Right lobe of liver (tissue), 6 donors: ENCODE data around the gene EFR3B. TPM values are rescaled to one million over a fixed set of nuclear protein-coding genes. Genes with fewer than 3 reads are reported as not detected.
A peak's percentile ranks its signal among the peaks of the same experiment; 100 is the strongest.
"Not testable (repeated sequence)": the region's sequence is repeated elsewhere in the genome, so short reads cannot be mapped to it uniquely, and the experiment has no call there.

Source experiments
- ATAC-seq, 4 donors: fragments of 200-7000 bp; cut with Tn5 transposase; one replicate each; pipeline ENCODE4 v1.9.1; 2020; ENCODE audit warnings: mild to moderate bottlenecking in 4 of 4, moderate library complexity in 4 of 4
- DNase-seq, 3 donors: peaks; one replicate each; pipeline ENCODE4 v3.0.0-alpha.2; 2020
- H3K27ac ChIP-seq, 3 donors: fragments of 200-600 bp; one replicate each; pipeline ENCODE4 v1.8.0; 2022
- H3K27me3 ChIP-seq, 2 donors: fragments of 200-600 bp; one replicate each; pipeline ENCODE4 v1.8.0; 2022
- H3K36me3 ChIP-seq, 4 donors: fragments of 200-600 bp; sonication (generic) in 1 of 4; one replicate each; pipeline versions ENCODE4 v1.5.1 to v1.8.0; 2017 to 2022; ENCODE audit warnings: control low read depth in 1 of 4
- H3K4me1 ChIP-seq, 4 donors: fragments of 200-600 bp; sonication (generic) in 1 of 4; one replicate each; pipeline versions ENCODE4 v1.5.1 to v1.8.0; 2017 to 2022; ENCODE audit warnings: control low read depth in 1 of 4
- H3K4me3 ChIP-seq, 3 donors: fragments of 200-600 bp; one replicate each; pipeline ENCODE4 v1.8.0; 2022
- H3K9me3 ChIP-seq, 4 donors: fragments of 200-600 bp; sonication (generic) in 1 of 4; one replicate each; pipeline versions ENCODE4 v1.5.1 to v1.8.0; 2017 to 2022; ENCODE audit warnings: control low read depth in 1 of 4
- CTCF ChIP-seq, 4 donors: fragments of 200-600 bp in 3 of 4; fragments of 450-650 bp in 1 of 4; IDR thresholded peaks; one replicate each; pipeline versions ENCODE4 v1.5.1 to v1.8.0; 2016 to 2022; ENCODE audit warnings: antibody characterized with exemption in 4 of 4, mild to moderate bottlenecking in 2 of 4
- POLR2A ChIP-seq: fragments of 450-650 bp; IDR thresholded peaks from one replicate; pipeline ENCODE4 v1.6.1; 2017; ENCODE audit warnings: antibody characterized with exemption, mild to moderate bottlenecking
- WGBS: methylation state at CpG from one replicate; pipeline ENCODE4 v1.1.6; 2018; ENCODE audit warnings: low coverage, low lambda C conversion rate; ENCODE audit not compliant: insufficient coverage; ENCODE audit errors: missing lambda C conversion rate; 5-methylcytosine and 5-hydroxymethylcytosine counted together
- intact Hi-C, 2 donors: fragments of 100-400 bp; cut with DNase I; formaldehyde crosslinking; loops; one replicate each; pipeline versions ENCODE4 v1.11.2 to v1.14.1; 2022
- total RNA-seq, 6 experiments: library from RNA; depleted of rRNA in 2 of 6; stranded (reverse); fragments of >200 nt in 2 of 6; fragmentation: NEBNext Ultra II Directional in 3 of 6; extraction: Animal tissue kit (Norgen Biotek cat#: 25700) in 3 of 6; gene quantifications; one replicate each; pipeline versions ENCODE4 v1.1.0 to v1.2.4, GENCODE V29; 2016 to 2023
- donor health status: DM: no; HTN: yes; CAD: no.
- donor health status: DM: no; HTN: no; CAD: no.
- donor health status: DM: no; HTN: no; CAD: no.
- donor health status: DM: no; HTN: yes; CAD: no.
- donor health status: DM: no; HTN: yes; CAD: no.

The EFR3B gene
- total RNA-seq, 6 experiments from 2014 or later, result 0.12 to 0.33 (median 0.16) TPM; not detected in 1

GRCh38 chr2:25098056-25098455, 56.2 kb downstream of the EFR3B start:
- H3K36me3 ChIP-seq, result no peaks in the 10 kb centered on the region
- peak; percentile 11 to 52 (median 40) for ATAC-seq
- intact Hi-C loops, result no loop called here
- H3K4me3 ChIP-seq, result no peak overlapping the region
- peak overlapping the region; percentile 26 to 61 (median 60) for H3K27ac ChIP-seq
- H3K27me3 ChIP-seq, result no peaks in the 10 kb centered on the region
- TF ChIP-seq POLR2A, result no peak
- TF ChIP-seq CTCF (IDR thresholded peaks at IDR 0.05), result no peak
- no peaks in the 10 kb centered on the region for H3K9me3 ChIP-seq
- WGBS, result 57% methylated on average over 1 of the region's 2 CpGs
- DNase-seq, result no peak
- no peaks in the 10 kb centered on the region for H3K4me1 ChIP-seq

DNA sequence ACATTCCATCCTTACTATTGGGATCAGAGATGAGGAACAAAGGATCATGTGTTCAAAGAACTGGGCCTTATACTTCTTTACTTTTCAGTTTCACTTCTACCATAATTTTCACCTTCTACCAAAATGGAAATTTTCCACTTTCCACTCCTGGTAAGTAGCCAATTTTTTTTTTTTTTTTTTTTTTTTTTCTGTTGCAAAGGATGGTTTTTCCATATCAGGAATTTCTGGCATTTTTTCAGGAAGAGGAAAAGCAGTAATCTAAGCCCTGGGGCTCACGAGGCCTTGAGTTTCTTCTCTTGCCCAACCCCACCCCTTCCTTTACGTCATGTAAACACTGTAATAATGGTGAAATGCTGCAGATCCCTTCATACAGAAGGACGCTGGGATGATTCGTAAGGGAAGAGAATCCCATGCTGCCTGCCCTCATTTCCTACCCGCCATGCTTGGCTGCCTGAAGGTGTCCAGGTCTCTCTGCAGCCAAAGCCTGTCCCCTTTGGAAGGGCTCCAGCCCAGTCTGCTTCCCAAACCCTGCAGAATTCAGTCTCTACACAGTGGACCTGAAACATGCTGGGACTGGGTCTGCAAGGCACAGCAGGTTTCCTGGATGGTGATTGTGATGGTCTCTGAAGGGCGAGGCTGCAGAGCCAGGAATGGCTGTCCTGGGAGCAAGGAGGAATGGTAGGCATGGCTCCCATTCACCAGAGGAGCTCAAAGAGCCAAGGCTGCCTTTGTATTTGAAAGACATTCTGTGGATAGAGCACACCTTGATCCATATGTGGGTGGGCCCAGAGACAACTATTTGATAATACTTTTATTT, 57.0 kb downstream of the EFR3B start:
- 49% methylated on average over 5 of the region's 6 CpGs for WGBS
- no peaks in the 10 kb centered on the region for H3K9me3 ChIP-seq
- H3K36me3 ChIP-seq, result no peaks in the 10 kb centered on the region
- no peaks in the 10 kb centered on the region for H3K4me1 ChIP-seq
- ATAC-seq (peak; percentile 81 to 94 (median 87)), DNase-seq (peak in 1 of 3 donors; percentile 40)
- no peak overlapping the region for H3K4me3 ChIP-seq
- no peaks in the 10 kb centered on the region for H3K27me3 ChIP-seq
- peak overlapping the region; percentile 26 to 61 (median 60) for H3K27ac ChIP-seq
- intact Hi-C loops, result no loop called here
- TF ChIP-seq POLR2A (no peak), CTCF (IDR thresholded peaks at IDR 0.05) (no peak)

DNA sequence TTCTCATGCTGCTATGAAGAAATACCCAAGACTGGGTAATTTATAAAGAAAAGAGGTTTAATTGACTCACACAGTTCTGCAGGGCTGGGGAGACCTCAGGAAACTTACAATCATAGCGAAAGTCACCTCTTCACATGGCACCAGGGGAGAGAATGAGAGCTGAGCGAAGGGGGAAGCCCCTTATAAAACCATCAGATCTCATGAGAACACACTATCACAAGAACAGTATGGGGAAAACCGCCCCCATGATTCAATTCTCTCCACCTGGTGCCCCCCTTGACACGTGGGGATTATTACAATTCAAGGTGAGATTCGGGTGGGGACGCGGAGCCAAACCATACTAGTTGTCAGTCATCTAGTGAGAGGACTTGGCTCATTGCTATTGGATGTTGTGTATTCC, 60.5 kb downstream of the EFR3B start:
- H3K4me3 ChIP-seq, DNase-seq, H3K27me3 ChIP-seq, ATAC-seq, H3K4me1 ChIP-seq, H3K36me3 ChIP-seq, H3K27ac ChIP-seq, H3K9me3 ChIP-seq, intact Hi-C loops: not testable (repeated sequence)
- WGBS, result 59% methylated on average over 6 of the region's 7 CpGs

GRCh38 chr2:25103287-25103871, 61.5 kb downstream of the EFR3B start:
- intact Hi-C loops, result no loop called here
- Histone ChIP-seq H3K27me3 (no peaks in the 10 kb centered on the region), H3K9me3 (no peaks in the 10 kb centered on the region), H3K27ac (no peak overlapping the region), H3K4me1 (no peaks in the 10 kb centered on the region), H3K36me3 (no peaks in the 10 kb centered on the region), H3K4me3 (no peak overlapping the region)
- DNase-seq, result no peak
- peak in 2 of 4 donors; percentile 22 to 40 for ATAC-seq
- WGBS, result 58% methylated on average over 7 of the region's 16 CpGs
- TF ChIP-seq POLR2A, result no peak
- no peak for TF ChIP-seq CTCF (IDR thresholded peaks at IDR 0.05)

- 77% methylated on average over 5 of the region's 5 CpGs for WGBS
Measured at GRCh38 chr2:25104736-25105135, 62.9 kb downstream of the EFR3B start.

More at GRCh38 chr2:25104736-25105135, 62.9 kb downstream of the EFR3B start:
- Histone ChIP-seq H3K27ac (no peak overlapping the region), H3K9me3 (no peaks in the 10 kb centered on the region), H3K4me1 (no peaks in the 10 kb centered on the region), H3K4me3 (no peak overlapping the region), H3K27me3 (no peaks in the 10 kb centered on the region), H3K36me3 (no peaks in the 10 kb centered on the region)
- ATAC-seq (no peak), DNase-seq (no peak)
- intact Hi-C loops, result no loop called here
- no peak for TF ChIP-seq POLR2A
- TF ChIP-seq CTCF (IDR thresholded peaks at IDR 0.05), result no peak
